Upper lobe of left lung (tissue), 4 donors: Measurements from ENCODE around the gene RNF208.

ENCODE experiments used
- CTCF ChIP-seq, 6 experiments: fragments of 450-650 bp in 4 of 6; fragments of 200-600 bp in 2 of 6; sonication (generic) in 2 of 6; IDR thresholded peaks; one replicate each; pipeline ENCODE4 v1.5.1; 2016 to 2019; ENCODE audit warnings: antibody characterized with exemption in 6 of 6
- EP300 ChIP-seq, 4 donors: sonication (generic); formaldehyde crosslinking; IDR thresholded peaks; one replicate each; pipeline ENCODE4 v1.5.1; 2017; ENCODE audit warnings: antibody characterized with exemption in 4 of 4, control low read depth in 2 of 4
- POLR2A ChIP-seq, 4 donors: fragments of 450-650 bp; IDR thresholded peaks; one replicate each; pipeline ENCODE4 v1.5.1; 2016 to 2017; ENCODE audit warnings: antibody characterized with exemption in 4 of 4, mild to moderate bottlenecking in 2 of 4
- POLR2AphosphoS5 ChIP-seq, 2 donors: sonication (generic); formaldehyde crosslinking; IDR thresholded peaks; one replicate each; pipeline ENCODE4 v1.5.1; 2017; ENCODE audit warnings: antibody characterized with exemption in 2 of 2

GRCh38 chr9:137220317-137221094 lies 1.5 kb downstream of the RNF208 start:
- TF ChIP-seq POLR2A (IDR thresholded peaks at IDR 0.05) (no peak), POLR2AphosphoS5 (IDR thresholded peaks at IDR 0.05) (no peak), CTCF (IDR thresholded peaks at IDR 0.05) (no peak), EP300 (IDR thresholded peaks at IDR 0.05) (no peak)
